ENCODE data around the gene ADCY1. TPM values are rescaled to one million over a fixed set of nuclear protein-coding genes. Genes with fewer than 3 reads are reported as not detected.

The ADCY1 gene
- total and polyA plus RNA-seq, 3 donors from 2014 or later: 6.6 to 14.1 (median 13.7) TPM

DNA sequence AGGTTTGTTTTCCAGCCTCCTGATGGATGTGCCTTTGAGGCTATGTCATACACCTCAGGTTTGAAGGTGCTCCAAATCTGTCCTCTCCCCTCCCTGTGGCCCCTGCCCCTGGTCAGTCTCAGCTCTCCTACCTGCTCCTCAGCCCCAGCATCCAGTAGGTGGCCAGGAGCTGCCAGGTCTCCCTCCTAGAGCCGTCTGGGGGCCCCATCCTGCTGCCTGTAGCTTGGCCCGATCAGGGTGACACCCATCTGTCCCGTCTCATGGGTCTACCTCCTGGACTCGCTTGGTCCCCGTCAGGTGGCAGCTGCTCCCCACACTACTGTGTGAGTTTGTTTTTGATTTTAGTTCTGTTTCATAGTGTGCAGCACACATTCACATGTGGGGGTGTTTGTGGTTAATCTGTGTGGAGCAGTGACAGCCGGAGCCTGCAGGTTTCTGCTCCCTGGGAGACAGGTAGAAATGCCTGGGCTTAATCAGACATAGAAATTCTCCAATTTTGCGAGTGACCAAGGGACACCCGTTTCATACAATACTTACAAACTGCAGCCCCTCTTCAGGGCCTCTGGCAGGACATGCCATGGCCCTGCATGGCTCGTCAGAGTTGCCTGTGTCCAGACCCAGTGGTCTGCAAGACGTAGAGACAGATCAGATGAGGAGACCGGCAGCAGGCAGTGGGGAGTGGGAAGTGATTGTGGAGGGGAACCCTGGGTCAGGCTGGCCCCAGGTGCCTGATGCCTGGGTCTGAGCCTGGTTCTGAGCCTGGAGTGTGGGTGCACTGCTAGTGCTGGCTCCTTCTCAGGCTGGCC lies 17.1 kb downstream of the ADCY1 start:
- Histone ChIP-seq H3K9me3 (no peaks in the 10 kb centered on the region), H3K27me3 (no peaks in the 10 kb centered on the region), H3K4me3 (no peak overlapping the region), H3K27ac (no peak overlapping the region), H3K4me1 (no peaks in the 10 kb centered on the region), H3K36me3 (ENCODE audit: low read depth, missing control alignments) (no peaks in the 10 kb centered on the region)
- TF ChIP-seq POLR2A (IDR thresholded peaks at IDR 0.05): no peak
- TF ChIP-seq, protein P1, sequence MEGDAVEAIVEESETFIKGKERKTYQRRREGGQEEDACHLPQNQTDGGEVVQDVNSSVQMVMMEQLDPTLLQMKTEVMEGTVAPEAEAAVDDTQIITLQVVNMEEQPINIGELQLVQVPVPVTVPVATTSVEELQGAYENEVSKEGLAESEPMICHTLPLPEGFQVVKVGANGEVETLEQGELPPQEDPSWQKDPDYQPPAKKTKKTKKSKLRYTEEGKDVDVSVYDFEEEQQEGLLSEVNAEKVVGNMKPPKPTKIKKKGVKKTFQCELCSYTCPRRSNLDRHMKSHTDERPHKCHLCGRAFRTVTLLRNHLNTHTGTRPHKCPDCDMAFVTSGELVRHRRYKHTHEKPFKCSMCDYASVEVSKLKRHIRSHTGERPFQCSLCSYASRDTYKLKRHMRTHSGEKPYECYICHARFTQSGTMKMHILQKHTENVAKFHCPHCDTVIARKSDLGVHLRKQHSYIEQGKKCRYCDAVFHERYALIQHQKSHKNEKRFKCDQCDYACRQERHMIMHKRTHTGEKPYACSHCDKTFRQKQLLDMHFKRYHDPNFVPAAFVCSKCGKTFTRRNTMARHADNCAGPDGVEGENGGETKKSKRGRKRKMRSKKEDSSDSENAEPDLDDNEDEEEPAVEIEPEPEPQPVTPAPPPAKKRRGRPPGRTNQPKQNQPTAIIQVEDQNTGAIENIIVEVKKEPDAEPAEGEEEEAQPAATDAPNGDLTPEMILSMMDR (IDR thresholded peaks at IDR 0.05): no peak
- no peak for DNase-seq
- intact Hi-C loops (cut with DNase I; ENCODE audit: low total_unique reads): no loop called here
- 89 to 91% methylated on average over 4 to 11 of the region's 11 CpGs for WGBS, 2 donors

- TF ChIP-seq, protein P1 (IDR thresholded peaks at IDR 0.05): no peak
- no peak for TF ChIP-seq POLR2A (IDR thresholded peaks at IDR 0.05)
- Histone ChIP-seq H3K4me1 (no peaks in the 10 kb centered on the region), H3K27me3 (no peaks in the 10 kb centered on the region), H3K36me3 (ENCODE audit: low read depth, missing control alignments) (no peaks in the 10 kb centered on the region), H3K4me3 (no peak overlapping the region), H3K9me3 (no peaks in the 10 kb centered on the region), H3K27ac (no peak overlapping the region)
- 94 to 96% methylated on average over 18 to 24 of the region's 24 CpGs for WGBS, 2 donors
- DNase-seq: no peak
- intact Hi-C loops (cut with DNase I; ENCODE audit: low total_unique reads): no loop called here
Measured at GRCh38 chr7:45592230-45592991, 18.2 kb downstream of the ADCY1 start.

- no peaks in the 10 kb centered on the region for H3K4me1 ChIP-seq
- TF ChIP-seq, protein P1 (IDR thresholded peaks at IDR 0.05): no peak
- no peak for TF ChIP-seq POLR2A (IDR thresholded peaks at IDR 0.05)
- no peak overlapping the region for H3K4me3 ChIP-seq
- H3K27ac ChIP-seq: no peak overlapping the region
- H3K9me3 ChIP-seq: no peaks in the 10 kb centered on the region
- no peaks in the 10 kb centered on the region for H3K27me3 ChIP-seq
- no peaks in the 10 kb centered on the region for H3K36me3 ChIP-seq (ENCODE audit: low read depth, missing control alignments)
- DNase-seq: no peak
- 94% methylated on average over 7 to 12 of the region's 12 CpGs for WGBS, 2 donors
- intact Hi-C loops (cut with DNase I; ENCODE audit: low total_unique reads): no loop called here
Measured at GRCh38 chr7:45593121-45593541, 19.0 kb downstream of the ADCY1 start.

DNA sequence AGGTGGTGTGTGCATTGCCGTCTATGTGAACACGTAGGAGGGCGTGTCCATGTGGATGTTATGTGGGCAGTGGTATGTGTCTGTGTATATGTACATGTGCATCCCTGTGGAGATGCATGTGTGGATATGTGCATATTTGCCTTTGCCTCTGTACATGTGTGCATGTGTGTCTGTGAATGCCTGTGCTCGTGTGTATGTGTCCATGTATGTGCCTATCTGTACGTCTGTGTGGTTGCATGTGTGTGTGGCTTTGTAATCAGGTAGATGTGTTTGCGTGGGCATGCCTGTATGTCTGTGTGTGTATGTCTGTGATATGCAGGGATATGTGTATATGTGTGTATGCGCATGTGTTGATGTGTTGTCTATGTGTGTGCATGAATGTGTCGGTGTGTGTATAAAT lies 19.7 kb downstream of the ADCY1 start:
- no peaks in the 10 kb centered on the region for H3K4me1 ChIP-seq
- WGBS, 2 donors: 92 to 94% methylated on average over 8 of the region's 8 CpGs
- DNase-seq: no peak
- H3K36me3 ChIP-seq (ENCODE audit: low read depth, missing control alignments): no peaks in the 10 kb centered on the region
- H3K9me3 ChIP-seq: no peaks in the 10 kb centered on the region
- no peak overlapping the region for H3K4me3 ChIP-seq
- H3K27ac ChIP-seq: no peak overlapping the region
- intact Hi-C loops (cut with DNase I; ENCODE audit: low total_unique reads): no loop called here
- no peaks in the 10 kb centered on the region for H3K27me3 ChIP-seq
- TF ChIP-seq, protein P1 (IDR thresholded peaks at IDR 0.05): no peak
- no peak for TF ChIP-seq POLR2A (IDR thresholded peaks at IDR 0.05)
